CD4-positive, alpha-beta T cell (primary cell): ENCODE measurements around the gene SCAPER. TPM values are rescaled to one million over a fixed set of nuclear protein-coding genes. Genes with fewer than 3 reads are reported as not detected.

Source experiments
- ATAC-seq: fragments of 200-7000 bp; cut with Tn5 transposase; one replicate; pipeline ENCODE4 v1.10.0; 2022; ENCODE audit warnings: mild to moderate bottlenecking; ENCODE audit not compliant: poor library complexity
- CTCF ChIA-PET: fragments of 350-600 bp; sonication (Branson Sonifier 250); formaldehyde crosslinking; loops from one replicate; lab custom pipeline; 2021; ENCODE audit warnings: antibody characterized with exemption, inconsistent platforms; lab: Charles Lee
- POLR2A ChIA-PET: fragments of 350-600 bp; sonication (Branson Sonifier 250); formaldehyde crosslinking; loops from one replicate; lab custom pipeline; 2021; ENCODE audit warnings: antibody characterized with exemption, inconsistent platforms; lab: Charles Lee
- DNase-seq, 14 experiments: peaks; one replicate each; pipeline ENCODE4 v3.0.0-alpha.2; 2013 to 2020; ENCODE audit warnings: mixed read lengths in 2 of 14
- H3K27ac ChIP-seq, 2 donors: one replicate each; pipeline versions ENCODE4 v1.5.1 to v1.7.0; 2013; ENCODE audit warnings: low read length in 2 of 2, low read depth in 1 of 2, mild to moderate bottlenecking in 1 of 2
- H3K27me3 ChIP-seq, 2 experiments: 1 replicate in 1 of 2; 2 replicates in 1 of 2; pipeline versions ENCODE4 v1.6.1 to v1.7.0; 2013; ENCODE audit warnings: low read length in 2 of 2, control low read depth in 1 of 2, mild to moderate bottlenecking in 1 of 2, moderate library complexity in 1 of 2; ENCODE audit not compliant: insufficient read depth in 2 of 2, control insufficient read depth in 1 of 2
- H3K36me3 ChIP-seq: one replicate; pipeline ENCODE4 v1.6.1; 2013; ENCODE audit warnings: low read length, control low read depth; ENCODE audit not compliant: insufficient read depth
- H3K4me1 ChIP-seq: one replicate; pipeline ENCODE4 v1.6.1; 2013; ENCODE audit warnings: low read length, control low read depth; ENCODE audit not compliant: insufficient read depth
- H3K4me3 ChIP-seq: one replicate; pipeline ENCODE4 v1.5.1; 2013; ENCODE audit warnings: mild to moderate bottlenecking, low read length, moderate library complexity
- H3K9me3 ChIP-seq, 2 experiments: 1 replicate in 1 of 2; 2 replicates in 1 of 2; pipeline versions ENCODE4 v1.6.1 to v1.7.0; 2013; ENCODE audit warnings: low read length in 2 of 2, mild to moderate bottlenecking in 2 of 2, control low read depth in 1 of 2, moderate library complexity in 1 of 2; ENCODE audit not compliant: control insufficient read depth in 1 of 2, insufficient read depth in 1 of 2
- H3K27ac Mint-ChIP-seq: one replicate; pipeline ENCODE4 v1.8.0; 2020; ENCODE audit warnings: mixed read lengths
- H3K27me3 Mint-ChIP-seq: one replicate; pipeline ENCODE4 v1.8.0; 2021; ENCODE audit warnings: mixed read lengths
- H3K36me3 Mint-ChIP-seq: one replicate; pipeline ENCODE4 v1.8.0; 2021; ENCODE audit warnings: low read depth, mixed read lengths
- H3K4me1 Mint-ChIP-seq: one replicate; pipeline ENCODE4 v1.8.0; 2021; ENCODE audit warnings: low read depth, mixed read lengths
- H3K4me3 Mint-ChIP-seq: one replicate; pipeline ENCODE4 v1.8.0; 2020; ENCODE audit warnings: mild to moderate bottlenecking, mixed read lengths
- H3K9me3 Mint-ChIP-seq: one replicate; pipeline ENCODE4 v1.8.0; 2020; ENCODE audit warnings: mixed read lengths
- intact Hi-C, 2 experiments: fragments of 100-400 bp; cut with DNase I in 1 of 2; cut with micrococcal nuclease in 1 of 2; formaldehyde crosslinking; loops; one replicate each; pipeline versions ENCODE4 v1.15.1 to v1.9.0; 2023 to 2025; cut with DNase I, micrococcal nuclease
- total RNA-seq, 174 experiments: library from RNA in 2 of 174; stranded (reverse) in 2 of 174; gene quantifications; one replicate each; pipeline ENCODE4 v1.2.3 and lab custom pipeline; 2021 to 2026
- TF ChIP-seq, protein P1 (sequence below): fragments of 200-600 bp; IDR thresholded peaks from one replicate; pipeline ENCODE4 v1.8.0; 2022; ENCODE audit warnings: antibody characterized with exemption, mild to moderate bottlenecking

Gene SCAPER
- total RNA-seq, 2 experiments from 2014 or later: 40.3 to 41.2 TPM

DNA sequence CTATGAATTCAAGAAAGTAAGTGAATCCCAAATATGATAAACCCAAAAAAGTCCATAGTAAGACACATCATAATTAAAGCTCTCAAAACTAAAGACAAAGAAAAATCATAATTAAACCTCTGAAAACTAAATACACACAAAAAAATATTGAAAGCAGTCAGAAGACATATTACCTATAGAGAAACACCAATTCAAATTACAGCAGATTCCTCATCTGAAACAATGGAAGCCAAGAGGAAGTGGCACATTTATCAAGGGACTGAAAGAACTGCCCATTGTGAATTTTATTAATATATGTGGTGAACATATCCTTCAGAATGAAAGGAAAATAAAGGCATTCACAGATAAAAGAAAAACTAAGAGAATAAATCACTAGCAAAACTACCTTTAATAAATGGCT lies 128.2 kb downstream of the SCAPER start:
- H3K36me3 Mint-ChIP-seq: peaks cover 82% of the 10 kb centered on the region
- TF ChIP-seq, protein P1, sequence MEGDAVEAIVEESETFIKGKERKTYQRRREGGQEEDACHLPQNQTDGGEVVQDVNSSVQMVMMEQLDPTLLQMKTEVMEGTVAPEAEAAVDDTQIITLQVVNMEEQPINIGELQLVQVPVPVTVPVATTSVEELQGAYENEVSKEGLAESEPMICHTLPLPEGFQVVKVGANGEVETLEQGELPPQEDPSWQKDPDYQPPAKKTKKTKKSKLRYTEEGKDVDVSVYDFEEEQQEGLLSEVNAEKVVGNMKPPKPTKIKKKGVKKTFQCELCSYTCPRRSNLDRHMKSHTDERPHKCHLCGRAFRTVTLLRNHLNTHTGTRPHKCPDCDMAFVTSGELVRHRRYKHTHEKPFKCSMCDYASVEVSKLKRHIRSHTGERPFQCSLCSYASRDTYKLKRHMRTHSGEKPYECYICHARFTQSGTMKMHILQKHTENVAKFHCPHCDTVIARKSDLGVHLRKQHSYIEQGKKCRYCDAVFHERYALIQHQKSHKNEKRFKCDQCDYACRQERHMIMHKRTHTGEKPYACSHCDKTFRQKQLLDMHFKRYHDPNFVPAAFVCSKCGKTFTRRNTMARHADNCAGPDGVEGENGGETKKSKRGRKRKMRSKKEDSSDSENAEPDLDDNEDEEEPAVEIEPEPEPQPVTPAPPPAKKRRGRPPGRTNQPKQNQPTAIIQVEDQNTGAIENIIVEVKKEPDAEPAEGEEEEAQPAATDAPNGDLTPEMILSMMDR: no peak
- H3K9me3 ChIP-seq: no peaks in the 10 kb centered on the region
- DNase-seq: no peak
- no peak for ATAC-seq
- no peak overlapping the region for H3K4me3 Mint-ChIP-seq
- intact Hi-C loops: no loop called here
- peaks cover 4% of the 10 kb centered on the region for H3K36me3 ChIP-seq
- ChIA-PET CTCF (no interaction called here), POLR2A (no interaction called here)
- H3K9me3 Mint-ChIP-seq: peaks cover 6% of the 10 kb centered on the region
- H3K27ac ChIP-seq: no peak overlapping the region
- H3K4me1 Mint-ChIP-seq: no peaks in the 10 kb centered on the region
- no peaks in the 10 kb centered on the region for H3K27me3 Mint-ChIP-seq
- no peak overlapping the region for H3K4me3 ChIP-seq
- no peaks in the 10 kb centered on the region for H3K4me1 ChIP-seq
- H3K27me3 ChIP-seq: no peaks in the 10 kb centered on the region
- H3K27ac Mint-ChIP-seq: no peak overlapping the region

DNA sequence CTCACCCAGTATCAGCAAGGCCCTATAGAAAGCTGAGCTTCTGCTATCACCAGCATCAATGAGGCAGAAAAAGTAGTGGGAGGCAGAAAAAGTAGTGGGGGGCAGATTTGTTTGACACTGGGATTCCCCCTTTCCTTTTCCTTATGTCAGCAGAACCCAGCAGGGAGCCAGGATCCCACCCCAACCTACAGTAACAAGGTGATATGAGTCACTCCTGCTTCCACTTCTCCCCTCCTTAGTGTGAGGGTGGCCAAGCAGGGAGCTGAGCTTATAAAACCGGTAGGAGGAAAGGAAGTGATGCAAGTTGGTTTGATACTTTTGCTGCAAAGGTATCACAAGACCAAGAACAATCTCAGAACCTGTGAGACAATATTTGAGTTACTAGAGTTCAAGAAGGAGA lies 128.7 kb downstream of the SCAPER start:
- Histone ChIP-seq H3K4me3 (no peak overlapping the region), H3K36me3 (peaks cover 6% of the 10 kb centered on the region), H3K9me3 (no peaks in the 10 kb centered on the region), H3K27me3 (no peaks in the 10 kb centered on the region), H3K27ac (no peak overlapping the region), H3K4me1 (no peaks in the 10 kb centered on the region)
- CTCF ChIA-PET: no interaction called here
- no peaks in the 10 kb centered on the region for H3K27me3 Mint-ChIP-seq
- no peak for ATAC-seq
- TF ChIP-seq, protein P1: no peak
- no peak overlapping the region for H3K4me3 Mint-ChIP-seq
- intact Hi-C loops: no loop called here
- no peaks in the 10 kb centered on the region for H3K4me1 Mint-ChIP-seq
- no peak for DNase-seq
- POLR2A ChIA-PET: no interaction called here
- H3K9me3 Mint-ChIP-seq: peaks cover 6% of the 10 kb centered on the region
- H3K27ac Mint-ChIP-seq: no peak overlapping the region
- peaks cover 82% of the 10 kb centered on the region for H3K36me3 Mint-ChIP-seq

DNA sequence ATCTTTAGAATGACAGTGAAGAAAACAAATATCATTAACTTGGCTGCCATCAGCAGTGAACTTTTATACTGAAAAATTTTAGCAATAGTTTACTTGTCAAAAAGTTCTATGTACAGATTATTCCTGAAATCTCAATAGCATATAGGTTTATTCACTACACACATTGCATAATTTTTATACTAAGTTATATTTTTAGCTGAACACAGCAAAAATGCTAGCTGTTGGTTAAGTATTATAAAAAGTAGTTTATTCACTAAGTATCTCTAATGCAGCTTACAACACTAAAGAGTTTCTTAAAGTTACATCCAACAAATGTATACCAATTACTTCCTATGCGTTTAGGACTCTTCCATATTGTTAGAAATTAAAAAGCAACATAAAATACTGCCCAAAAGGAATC lies 131.9 kb downstream of the SCAPER start:
- Histone ChIP-seq H3K9me3 (no peaks in the 10 kb centered on the region), H3K27me3 (no peaks in the 10 kb centered on the region), H3K4me1 (no peaks in the 10 kb centered on the region), H3K36me3 (peaks cover 6% of the 10 kb centered on the region), H3K27ac (no peak overlapping the region), H3K4me3 (no peak overlapping the region)
- ChIA-PET CTCF (interaction anchor here (0.9 kb wide), 1 partner anchor 29 kb away, joined by 4 read pairs; no protein-coding TSS in a partner anchor), POLR2A (no interaction called here)
- peaks cover 83% of the 10 kb centered on the region for H3K36me3 Mint-ChIP-seq
- H3K9me3 Mint-ChIP-seq: peaks cover 3% of the 10 kb centered on the region
- no peak overlapping the region for H3K4me3 Mint-ChIP-seq
- no peaks in the 10 kb centered on the region for H3K4me1 Mint-ChIP-seq
- TF ChIP-seq, protein P1: no peak
- no peaks in the 10 kb centered on the region for H3K27me3 Mint-ChIP-seq
- intact Hi-C loops: no loop called here
- DNase-seq (no peak), ATAC-seq (no peak)
- H3K27ac Mint-ChIP-seq: no peak overlapping the region
